Forelimb muscle (tissue), 1 donor: ENCODE results near the gene MZT2A. TPM values are rescaled to one million over a fixed set of nuclear protein-coding genes. Genes with fewer than 3 reads are reported as not detected.
"Not testable (repeated sequence)": the region's sequence is repeated elsewhere in the genome, so short reads cannot be mapped to it uniquely, and the experiment has no call there.

Source experiments
- DNase-seq: peaks from one replicate; pipeline ENCODE4 v3.0.0-alpha.2; 2013; ENCODE audit warnings: low read depth
- polyA plus RNA-seq: library from polyadenylated mRNA; unstranded; fragments of 120-200 nt; gene quantifications from one replicate; pipeline ENCODE4 v1.2.1, GENCODE V29; 2013; ENCODE audit not compliant: insufficient read length

Gene MZT2A
- polyA plus RNA-seq, 1 donor = 49.9 TPM

GRCh38 chr2:131520526-131520925 is 28.3 kb upstream of the MZT2A start:
- no peak for DNase-seq

GRCh38 chr2:131519871-131520470 is 27.8 kb upstream of the MZT2A start:
- DNase-seq = not testable (repeated sequence)

GRCh38 chr2:131519466-131519865 is 27.3 kb upstream of the MZT2A start:
- DNase-seq = no peak

GRCh38 chr2:131518531-131518930 is 26.3 kb upstream of the MZT2A start:
- not testable (repeated sequence) for DNase-seq

- DNase-seq = not testable (repeated sequence)
Observed at GRCh38 chr2:131517856-131518255, 25.7 kb upstream of the MZT2A start.

- no peak for DNase-seq
Observed at GRCh38 chr2:131517106-131517831, 25.1 kb upstream of the MZT2A start.

- not testable (repeated sequence) for DNase-seq
Observed at GRCh38 chr2:131516621-131517020, 24.4 kb upstream of the MZT2A start.

- DNase-seq = no peak
Observed at GRCh38 chr2:131516011-131516410, 23.8 kb upstream of the MZT2A start.

- not testable (repeated sequence) for DNase-seq
Observed at GRCh38 chr2:131515235-131515634, 23.0 kb upstream of the MZT2A start.

GRCh38 chr2:131514408-131515166 is 22.4 kb upstream of the MZT2A start:
- DNase-seq = not testable (repeated sequence)

- DNase-seq = not testable (repeated sequence)
Observed at GRCh38 chr2:131511969-131512870, 20.0 kb upstream of the MZT2A start.

- not testable (repeated sequence) for DNase-seq
Observed at GRCh38 chr2:131511291-131511968, 19.2 kb upstream of the MZT2A start.

GRCh38 chr2:131509615-131510014 is 17.4 kb upstream of the MZT2A start:
- no peak for DNase-seq

- not testable (repeated sequence) for DNase-seq
Observed at GRCh38 chr2:131504082-131504750, 12.0 kb upstream of the MZT2A start.

GRCh38 chr2:131503587-131503986 is 11.4 kb upstream of the MZT2A start:
- DNase-seq = not testable (repeated sequence)

GRCh38 chr2:131498321-131498973 is 6.2 kb upstream of the MZT2A start:
- DNase-seq = not testable (repeated sequence)

GRCh38 chr2:131495506-131495905 is 3.3 kb upstream of the MZT2A start:
- DNase-seq = not testable (repeated sequence)

- no peak for DNase-seq
Observed at GRCh38 chr2:131493199-131493968, 1.2 kb upstream of the MZT2A start.
